Renal cortex interstitium (tissue), 11 donors: ENCODE measurements around the gene KCNMA1. TPM values are rescaled to one million over a fixed set of nuclear protein-coding genes. Genes with fewer than 3 reads are reported as not detected.
"Not testable (repeated sequence)": the region's sequence is repeated elsewhere in the genome, so short reads cannot be mapped to it uniquely, and the experiment has no call there.

Experiments
- DNase-seq, 11 donors: peaks; one replicate each; pipeline ENCODE4 v3.0.0-alpha.2; 2013; ENCODE audit warnings: low read depth in 9 of 11, low spot score in 4 of 11; ENCODE audit errors: extremely low read depth in 1 of 11
- polyA plus RNA-seq, 3 donors: library from polyadenylated mRNA; unstranded; fragments of 120-200 nt; gene quantifications; one replicate each; pipeline ENCODE4 v1.2.1, GENCODE V29; 2013; ENCODE audit not compliant: insufficient read length in 3 of 3

KCNMA1 gene
- polyA plus RNA-seq, 3 donors: 3.3 to 3.7 (median 3.3) TPM

DNA sequence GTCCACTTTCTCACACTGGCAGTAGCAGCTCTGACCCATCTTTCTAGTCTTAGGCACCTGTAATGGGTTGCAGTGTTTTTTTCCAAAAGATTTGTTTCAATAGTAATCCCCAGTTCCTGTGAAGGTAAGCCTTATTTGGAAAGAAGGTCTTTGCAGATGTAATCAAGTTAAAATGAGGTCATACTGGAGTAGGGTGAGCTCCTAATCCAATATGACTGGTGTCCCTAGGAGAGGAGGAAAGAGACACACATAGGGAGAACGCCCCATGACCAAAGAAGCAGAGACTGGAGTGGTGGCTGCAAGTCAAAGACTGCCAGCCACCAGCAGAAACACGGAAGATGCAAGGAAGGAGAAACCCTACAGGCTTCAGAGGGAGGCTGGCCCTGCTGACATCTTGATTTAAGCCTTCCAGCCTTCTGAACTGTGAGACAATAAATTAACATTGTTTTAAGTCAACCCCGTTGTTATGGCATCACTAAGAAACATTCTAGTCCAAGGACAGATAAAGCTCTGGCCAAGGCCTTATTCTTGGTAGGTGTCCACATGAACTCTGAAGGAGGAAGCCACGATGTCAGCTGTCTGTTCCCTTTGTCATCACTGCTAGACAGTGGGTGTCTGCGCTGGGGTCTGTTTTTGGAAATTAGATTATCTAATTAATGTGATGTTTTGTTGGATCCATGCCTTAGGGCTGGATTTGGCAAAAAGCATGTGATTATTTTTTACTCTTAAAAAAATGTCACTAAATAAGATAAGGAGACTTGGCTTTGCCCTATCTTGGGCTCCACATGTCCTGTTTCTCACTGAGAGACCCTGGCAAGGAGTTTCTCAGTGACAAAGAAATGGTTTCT, 214.9 kb downstream of the KCNMA1 start:
- peak in 6 of 11 donors; percentile 13 to 44 (median 34) for DNase-seq

DNA sequence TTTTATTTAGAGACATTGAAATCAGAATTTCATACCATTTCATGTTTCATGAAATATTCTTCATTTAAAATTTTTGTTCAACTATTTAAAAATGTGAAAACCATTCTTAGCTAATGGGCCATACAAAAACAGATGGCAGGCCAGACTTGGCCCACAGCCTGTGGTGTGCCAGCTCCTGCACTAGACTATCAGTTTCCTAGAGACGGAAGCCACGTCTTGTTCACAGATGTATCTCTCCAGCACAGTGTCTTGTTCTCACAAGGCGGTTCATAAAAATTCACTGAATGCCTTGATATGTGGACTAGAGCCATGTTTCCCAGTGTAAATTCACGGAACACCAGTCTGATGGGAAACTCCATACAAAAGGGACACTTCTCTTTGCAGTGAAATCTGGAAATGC, 216.0 kb downstream of the KCNMA1 start:
- no peak for DNase-seq

DNA sequence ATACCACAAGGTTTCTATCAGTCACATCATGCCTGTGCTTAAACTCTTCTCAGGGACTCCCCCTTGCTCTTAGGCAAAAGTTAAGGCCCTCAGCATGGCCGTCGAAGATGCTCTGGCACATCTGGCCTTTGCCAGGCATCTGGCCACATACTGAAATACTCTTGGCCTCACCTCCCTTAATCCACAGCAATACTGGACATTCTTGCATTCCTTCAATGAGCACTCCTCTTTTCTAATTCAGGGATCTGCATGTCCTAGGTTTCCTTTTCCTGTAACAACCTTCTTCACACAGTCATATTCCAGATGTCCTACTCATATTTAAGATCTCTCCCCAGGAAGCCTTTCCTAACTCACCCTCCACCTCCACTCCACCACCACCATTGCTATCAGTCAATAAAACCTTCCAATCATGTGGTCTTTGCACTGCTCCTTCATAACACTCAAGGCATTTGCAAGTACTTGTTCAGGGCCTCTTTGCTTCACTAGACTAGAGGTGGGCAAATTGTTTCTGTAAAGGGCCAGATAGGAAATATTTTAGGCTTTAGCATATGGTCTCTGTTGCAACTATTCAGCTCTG, 216.6 kb downstream of the KCNMA1 start:
- DNase-seq: no peak

DNA sequence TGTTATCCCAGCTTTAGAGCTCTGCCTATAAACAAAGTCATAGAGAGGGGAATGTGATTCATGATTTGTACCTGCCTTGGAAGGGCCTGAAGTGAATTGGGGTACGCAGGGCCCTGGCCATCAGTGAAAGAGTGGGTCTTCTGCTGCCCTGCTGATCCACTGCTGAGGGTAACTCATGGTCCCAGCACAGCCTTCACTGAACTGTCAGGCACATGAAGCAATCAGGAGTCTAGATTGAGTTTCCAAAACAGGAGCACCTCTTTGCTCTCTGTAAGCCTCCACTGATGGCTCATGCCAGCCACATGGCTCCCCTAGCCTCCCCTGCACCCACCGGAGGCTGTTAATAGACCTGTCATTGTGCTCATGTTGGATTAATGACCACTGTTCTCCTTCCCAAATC, 217.6 kb downstream of the KCNMA1 start:
- DNase-seq: no peak

- no peak for DNase-seq
Observed at GRCh38 chr10:77419056-77419455, 218.6 kb downstream of the KCNMA1 start.

- no peak for DNase-seq
Observed at GRCh38 chr10:77417806-77418640, 219.6 kb downstream of the KCNMA1 start.

- no peak for DNase-seq
Observed at GRCh38 chr10:77417359-77417758, 220.2 kb downstream of the KCNMA1 start.

DNA sequence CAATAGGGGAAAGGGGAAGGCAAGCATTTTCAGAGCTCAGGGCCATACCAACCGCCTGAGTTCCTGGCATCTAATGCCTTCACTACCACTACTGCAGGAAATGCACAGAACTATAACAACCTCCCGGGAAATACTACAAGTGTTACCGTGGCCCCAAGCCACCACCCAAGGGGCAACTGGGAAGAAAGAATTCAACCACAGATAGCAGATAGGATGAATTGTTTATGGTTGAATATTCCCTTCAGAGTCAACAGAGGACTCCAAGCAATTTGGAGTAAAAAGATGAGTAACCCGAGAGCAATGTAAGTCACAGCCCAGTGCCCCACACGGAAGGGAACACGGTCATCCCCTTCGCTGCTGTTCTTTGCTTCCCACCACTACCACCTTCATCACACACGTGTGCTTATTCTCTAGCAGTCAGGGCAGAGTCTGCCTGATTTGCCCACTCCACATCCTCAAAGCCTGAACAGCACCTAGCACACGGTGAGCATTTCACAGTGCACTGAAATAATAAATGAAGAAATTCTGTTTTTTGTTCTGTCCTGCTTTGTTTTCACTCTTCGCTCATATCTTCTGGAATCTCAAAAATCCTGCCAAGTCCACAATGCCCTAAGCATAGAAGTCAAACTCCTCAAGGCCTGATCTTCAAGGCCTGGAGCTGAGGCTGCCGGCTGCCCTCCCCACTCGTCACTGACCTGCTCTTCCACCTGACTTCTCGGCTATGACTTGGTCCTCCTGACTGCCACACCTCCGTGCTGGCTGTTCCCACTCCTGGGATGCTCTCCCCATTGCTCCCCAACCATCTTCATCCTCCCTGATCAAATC, 221.1 kb downstream of the KCNMA1 start:
- no peak for DNase-seq

- DNase-seq: no peak
Observed at GRCh38 chr10:77415313-77415960, 222.2 kb downstream of the KCNMA1 start.

- no peak for DNase-seq
Observed at GRCh38 chr10:77413231-77413630, 224.4 kb downstream of the KCNMA1 start.

DNA sequence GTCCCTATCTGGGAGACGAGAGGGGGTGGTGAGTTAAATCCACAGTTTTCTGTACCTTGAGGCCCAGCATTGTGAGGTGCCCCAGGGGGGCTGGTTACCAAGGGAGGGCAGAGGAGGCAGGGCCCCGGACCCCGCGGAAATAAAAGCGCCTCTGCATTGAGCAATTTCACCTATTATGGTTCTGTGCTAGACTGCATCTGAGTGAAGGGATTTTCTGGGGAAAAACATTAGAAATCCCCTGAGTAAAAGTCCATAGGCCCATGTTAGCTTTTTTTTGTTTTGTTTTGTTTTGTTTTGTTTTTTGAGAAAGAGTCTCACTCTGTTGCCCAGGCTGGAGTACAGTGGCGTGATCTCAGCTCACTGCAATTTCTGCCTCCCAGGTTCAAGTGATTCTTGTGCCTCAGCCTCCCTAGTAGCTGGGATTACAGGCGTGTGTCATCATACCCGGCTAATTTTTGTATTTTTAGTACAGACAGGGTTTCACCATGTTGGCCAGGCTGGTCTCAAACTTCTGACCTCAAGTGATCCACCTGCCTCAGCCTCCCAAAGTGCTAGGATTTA, 225.0 kb downstream of the KCNMA1 start:
- not testable (repeated sequence) for DNase-seq

- no peak for DNase-seq
Observed at GRCh38 chr10:77411805-77412204, 225.8 kb downstream of the KCNMA1 start.

DNA sequence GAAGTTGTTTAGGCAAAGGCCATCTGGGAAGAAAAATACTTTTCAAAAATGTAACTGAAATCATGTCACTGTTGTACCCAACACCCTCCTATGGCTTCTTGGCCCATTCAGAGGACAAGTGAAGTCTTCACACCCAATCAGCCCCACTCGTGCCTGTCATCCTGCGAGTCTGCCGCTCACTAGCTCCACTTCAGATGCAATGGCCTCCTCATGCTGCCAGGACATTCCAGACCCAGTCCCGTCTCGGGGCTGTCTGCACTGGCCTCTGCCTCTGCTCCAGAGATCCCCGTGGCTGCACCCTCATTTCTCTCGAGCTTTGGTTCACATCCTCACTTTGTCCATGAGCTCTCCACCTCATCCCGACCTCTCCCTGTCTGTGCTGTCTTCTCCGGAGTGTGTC, 227.1 kb downstream of the KCNMA1 start:
- DNase-seq: no peak

GRCh38 chr10:77409697-77410471, 227.7 kb downstream of the KCNMA1 start:
- no peak for DNase-seq

DNA sequence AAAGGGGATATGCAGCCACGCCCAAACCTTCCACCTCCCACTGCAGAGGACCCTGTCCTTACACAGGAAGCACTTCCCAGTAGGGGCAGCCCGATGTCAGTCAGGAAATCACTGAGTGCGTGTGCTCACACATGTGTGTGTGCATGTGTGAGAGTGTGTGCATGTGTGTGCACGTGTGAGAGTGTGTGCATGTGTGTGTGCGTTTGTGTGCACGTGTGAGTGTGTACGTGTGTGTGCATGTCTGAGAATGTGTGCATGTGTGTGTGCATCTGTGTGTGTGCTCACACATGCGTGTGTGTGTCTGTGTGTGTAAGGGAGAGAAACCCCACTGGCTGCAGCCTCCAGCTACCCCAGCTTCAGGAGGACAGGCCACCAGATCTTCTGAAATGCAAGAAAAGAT, 229.3 kb downstream of the KCNMA1 start:
- DNase-seq: no peak

DNA sequence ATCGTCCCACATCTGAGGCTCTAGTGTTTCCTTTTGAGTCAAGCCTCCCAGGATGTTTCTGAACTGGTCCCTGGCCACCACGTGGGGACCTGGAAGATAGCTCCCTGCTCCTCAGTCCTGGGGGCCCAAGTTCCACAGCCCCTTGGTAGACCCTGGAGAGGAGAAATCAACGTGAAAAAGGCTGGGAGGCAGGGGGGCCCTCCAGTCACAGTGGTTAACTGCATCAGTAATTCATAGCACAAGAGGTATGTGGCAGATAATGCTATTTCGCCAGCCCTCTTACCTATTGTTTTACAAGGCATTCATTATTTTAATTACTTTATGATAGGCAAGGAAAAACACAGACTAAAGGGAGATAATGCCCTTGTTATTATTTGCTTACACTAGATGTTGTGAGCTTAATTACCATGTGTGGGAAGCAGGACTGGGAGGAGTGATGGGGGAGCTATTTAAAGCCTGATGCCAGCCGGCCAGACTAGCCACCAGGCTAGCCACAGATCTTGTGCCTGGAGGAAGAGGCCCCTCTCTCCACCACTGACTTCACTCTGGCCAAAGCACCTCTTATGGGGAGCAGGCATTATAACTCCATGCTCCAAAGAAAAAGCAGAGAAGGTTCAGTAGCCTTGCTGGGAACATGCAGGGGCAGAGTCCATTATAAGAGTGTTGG, 230.7 kb downstream of the KCNMA1 start:
- DNase-seq: no peak

- no peak for DNase-seq
Observed at GRCh38 chr10:77405771-77406241, 231.8 kb downstream of the KCNMA1 start.
